GM10266 (cell line): Measurements from ENCODE around the gene MAP2K1.
"Not testable (repeated sequence)": the region's sequence is repeated elsewhere in the genome, so short reads cannot be mapped to it uniquely, and the experiment has no call there.

Source experiments
- DNase-seq: peaks from one replicate; pipeline ENCODE4 v3.0.0; 2012; ENCODE audit errors: extremely low spot score
- TF ChIP-seq, protein P1 (sequence below): IDR thresholded peaks from 2 replicates; pipeline ENCODE4 v1.5.1; 2012; ENCODE audit warnings: mild to moderate bottlenecking, low read depth; ENCODE audit not compliant: control insufficient read depth, insufficient read depth; ENCODE audit errors: missing control alignments

MAP2K1 gene

DNA sequence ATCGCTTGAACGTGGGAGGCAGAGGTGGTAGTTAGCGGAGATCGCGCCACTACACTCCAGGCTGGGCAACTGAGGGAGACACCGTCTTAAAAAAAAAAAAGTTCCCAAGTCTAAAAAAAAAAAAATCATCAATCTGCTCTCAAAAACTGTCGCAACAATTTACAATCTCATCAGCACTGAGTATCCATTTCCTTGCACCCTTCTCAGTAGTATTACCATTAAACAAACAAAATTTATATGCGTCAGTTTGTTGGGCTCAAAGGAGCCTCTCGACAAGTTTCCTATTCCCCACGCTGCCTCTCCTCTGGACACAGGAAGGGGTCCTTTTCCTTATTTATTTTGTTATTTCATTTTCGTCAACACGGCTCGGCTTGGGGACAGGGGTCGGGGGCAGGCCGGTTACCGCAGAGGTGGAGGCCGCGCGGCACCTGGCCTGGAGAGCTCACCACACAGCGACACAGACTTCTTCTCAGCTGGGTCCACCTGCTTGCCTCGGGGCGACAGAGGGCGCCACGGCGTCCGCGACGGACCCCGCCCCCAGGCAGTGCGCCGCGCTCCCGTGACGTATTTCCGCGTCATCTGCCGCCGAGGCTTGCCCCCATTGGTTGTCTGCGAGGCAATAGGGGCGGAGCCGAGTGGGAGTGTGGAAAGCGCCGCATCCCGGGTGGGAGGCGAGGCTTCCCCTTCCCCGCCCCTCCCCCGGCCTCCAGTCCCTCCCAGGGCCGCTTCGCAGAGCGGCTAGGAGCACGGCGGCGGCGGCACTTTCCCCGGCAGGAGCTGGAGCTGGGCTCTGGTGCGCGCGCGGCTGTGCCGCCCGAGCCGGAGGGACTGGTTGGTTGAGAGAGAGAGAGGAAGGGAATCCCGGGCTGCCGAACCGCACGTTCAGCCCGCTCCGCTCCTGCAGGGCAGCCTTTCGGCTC lies at the start of gene MAP2K1:
Gene MAP2K1, plus strand, starts transcription at position 709 of the 920 bp plus-strand sequence. CDS start 436 bp downstream, outside the sequence.
- TF ChIP-seq, protein P1, sequence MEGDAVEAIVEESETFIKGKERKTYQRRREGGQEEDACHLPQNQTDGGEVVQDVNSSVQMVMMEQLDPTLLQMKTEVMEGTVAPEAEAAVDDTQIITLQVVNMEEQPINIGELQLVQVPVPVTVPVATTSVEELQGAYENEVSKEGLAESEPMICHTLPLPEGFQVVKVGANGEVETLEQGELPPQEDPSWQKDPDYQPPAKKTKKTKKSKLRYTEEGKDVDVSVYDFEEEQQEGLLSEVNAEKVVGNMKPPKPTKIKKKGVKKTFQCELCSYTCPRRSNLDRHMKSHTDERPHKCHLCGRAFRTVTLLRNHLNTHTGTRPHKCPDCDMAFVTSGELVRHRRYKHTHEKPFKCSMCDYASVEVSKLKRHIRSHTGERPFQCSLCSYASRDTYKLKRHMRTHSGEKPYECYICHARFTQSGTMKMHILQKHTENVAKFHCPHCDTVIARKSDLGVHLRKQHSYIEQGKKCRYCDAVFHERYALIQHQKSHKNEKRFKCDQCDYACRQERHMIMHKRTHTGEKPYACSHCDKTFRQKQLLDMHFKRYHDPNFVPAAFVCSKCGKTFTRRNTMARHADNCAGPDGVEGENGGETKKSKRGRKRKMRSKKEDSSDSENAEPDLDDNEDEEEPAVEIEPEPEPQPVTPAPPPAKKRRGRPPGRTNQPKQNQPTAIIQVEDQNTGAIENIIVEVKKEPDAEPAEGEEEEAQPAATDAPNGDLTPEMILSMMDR, result peak; percentile 94

GRCh38 chr15:66348530-66348929 lies 38.2 kb upstream of the MAP2K1 start:
- not testable (repeated sequence) for DNase-seq

More for the DNA sequence above, at the start of gene MAP2K1:
- DNase-seq, result peak; percentile 96

DNA sequence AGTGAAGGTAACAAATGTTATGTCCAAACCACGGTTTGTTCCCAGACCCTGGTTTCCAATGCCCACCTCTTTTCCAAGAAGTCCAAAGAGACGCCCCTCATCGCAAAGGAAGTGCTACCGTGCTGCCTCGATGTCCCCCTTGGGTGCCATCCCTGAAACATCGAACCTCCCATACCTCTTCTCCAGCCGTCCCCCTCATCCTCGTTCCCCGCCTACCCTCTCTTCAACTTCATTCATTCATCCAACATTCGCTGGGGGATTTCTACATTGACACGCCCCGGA lies 30.7 kb upstream of the MAP2K1 start:
- TF ChIP-seq, protein P1, result no peak
- DNase-seq, result no peak

DNA sequence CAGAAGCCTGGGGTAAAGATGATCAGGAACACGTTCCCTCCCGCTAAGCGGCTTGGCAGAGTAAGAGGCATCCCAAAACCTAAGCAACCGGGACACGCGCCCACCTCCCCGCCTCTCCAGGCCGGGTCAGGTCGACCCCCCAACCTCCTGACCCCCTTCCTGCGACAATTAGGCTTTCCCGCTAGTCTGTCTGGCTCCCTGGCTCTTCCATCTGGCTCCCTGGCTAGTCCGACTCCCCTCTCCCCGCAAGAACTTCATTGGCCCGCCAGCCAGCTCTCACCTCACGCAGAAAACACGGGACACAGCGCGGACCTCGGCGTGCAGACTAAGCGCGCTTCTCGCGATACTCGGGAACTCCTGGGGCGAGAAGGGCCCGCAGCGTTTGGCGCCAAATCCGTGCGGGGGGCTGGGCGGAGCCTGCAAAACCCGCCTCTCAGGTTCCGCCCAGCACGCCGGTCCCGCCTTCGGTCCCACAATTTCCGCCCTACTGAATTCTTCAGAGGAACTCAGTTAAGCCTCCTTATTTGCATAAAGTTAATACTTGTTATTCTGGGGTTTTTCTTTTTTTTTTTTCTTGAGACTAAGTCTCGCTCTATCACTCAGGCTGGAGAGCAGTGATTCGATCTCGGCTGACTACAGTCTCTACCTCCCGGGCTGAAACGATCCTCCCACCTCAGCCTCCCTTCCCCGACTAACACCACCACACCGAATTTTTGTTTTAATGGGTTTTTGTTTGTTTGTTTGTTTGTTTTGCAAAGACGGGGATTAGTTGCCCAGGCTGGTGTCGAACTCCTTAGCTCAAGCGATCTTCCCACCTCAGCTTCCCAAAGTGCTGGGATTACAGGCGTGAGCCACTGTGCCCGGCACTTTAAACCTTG lies 30.1 kb upstream of the MAP2K1 start, which contains the start of gene TIPIN:
Gene TIPIN, minus strand, starts transcription at position 327 of the 878 bp plus-strand sequence. CDS start 3,738 bp downstream, outside the sequence.
- TF ChIP-seq, protein P1, result no peak
- peak; percentile 89 for DNase-seq

- TF ChIP-seq, protein P1, result no peak
- peak; percentile 18 for DNase-seq
Measured at GRCh38 chr15:66359740-66360139, 27.0 kb upstream of the MAP2K1 start.

GRCh38 chr15:66361745-66362460 lies 24.8 kb upstream of the MAP2K1 start:
- DNase-seq, result not testable (repeated sequence)

DNA sequence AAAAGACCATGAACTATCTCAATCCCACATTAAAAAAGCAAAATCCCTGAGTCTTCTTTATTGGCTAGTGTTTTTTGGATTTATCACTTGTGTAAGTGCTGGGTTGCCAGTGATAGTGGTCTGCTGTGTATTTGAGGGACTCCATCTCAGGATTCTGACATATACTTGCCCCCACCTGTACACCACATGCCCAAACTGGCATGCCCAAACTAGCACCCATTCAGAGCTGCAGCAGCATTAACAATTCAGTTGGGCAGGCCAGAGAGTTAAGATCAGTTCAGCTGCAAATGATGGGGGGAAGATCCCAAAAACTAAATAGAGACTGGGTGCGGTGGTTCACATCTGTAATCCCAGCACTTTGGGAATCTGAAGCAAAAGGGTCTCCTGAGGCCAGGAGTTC lies 23.9 kb upstream of the MAP2K1 start:
- TF ChIP-seq, protein P1, result no peak

GRCh38 chr15:66364944-66365528 lies 21.7 kb upstream of the MAP2K1 start:
- TF ChIP-seq, protein P1, result no peak

More for the DNA sequence above, 23.9 kb upstream of the MAP2K1 start:
- DNase-seq, result no peak

More at GRCh38 chr15:66364944-66365528, 21.7 kb upstream of the MAP2K1 start:
- no peak for DNase-seq
